Heart left ventricle (tissue), 13 donors: ENCODE data around the gene C15orf40.

Experiments
- CTCF ChIP-seq, 12 donors: fragments of 200-600 bp; sonication (generic) in 4 of 12; IDR thresholded peaks; one replicate each; pipeline versions ENCODE4 v1.5.0 to v1.8.0; 2018 to 2022; ENCODE audit warnings: antibody characterized with exemption in 12 of 12, mild to moderate bottlenecking in 5 of 12
- POLR2A ChIP-seq, 2 donors: fragments of 450-650 bp; IDR thresholded peaks; one replicate each; pipeline ENCODE4 v1.6.1; 2017; ENCODE audit warnings: antibody characterized with exemption in 2 of 2, mild to moderate bottlenecking in 2 of 2, moderate library complexity in 2 of 2
- donor health status: ischemic (EF 13 %, LVEDD 7.1; RV severe dilation, severe dysfunction).
- donor health status: DM: no; HTN: yes; CAD: no.
- donor health status: DM: no; HTN: no; CAD: no.
- donor health status: ischemic (EF 25% LVEDD 6.9; RV normal size, moderate dysfunction).
- donor health status: ischemic (EF 25% LVEDD 5.7; RV mildly dilated, moderate dysfunction).
- donor health status: ischemic (EF 35%, LVEDD 5.7; RV mildly dilated, moderate dysfunction).
- donor health status: nonischemic (EF 11% LVEDD 7.7; RV severe dilation, severe dysfunction).
- donor health status: DM: yes; HTN: yes; CAD: no.
- donor health status: PGD.
- donor health status: ischemic (EF 29% LVEDD 5.4; RV normal size, mild dysfunction).
- donor health status: nonischemic (EF 23%, LVEDD 6.1; RV moderate dilation, normal function).

DNA sequence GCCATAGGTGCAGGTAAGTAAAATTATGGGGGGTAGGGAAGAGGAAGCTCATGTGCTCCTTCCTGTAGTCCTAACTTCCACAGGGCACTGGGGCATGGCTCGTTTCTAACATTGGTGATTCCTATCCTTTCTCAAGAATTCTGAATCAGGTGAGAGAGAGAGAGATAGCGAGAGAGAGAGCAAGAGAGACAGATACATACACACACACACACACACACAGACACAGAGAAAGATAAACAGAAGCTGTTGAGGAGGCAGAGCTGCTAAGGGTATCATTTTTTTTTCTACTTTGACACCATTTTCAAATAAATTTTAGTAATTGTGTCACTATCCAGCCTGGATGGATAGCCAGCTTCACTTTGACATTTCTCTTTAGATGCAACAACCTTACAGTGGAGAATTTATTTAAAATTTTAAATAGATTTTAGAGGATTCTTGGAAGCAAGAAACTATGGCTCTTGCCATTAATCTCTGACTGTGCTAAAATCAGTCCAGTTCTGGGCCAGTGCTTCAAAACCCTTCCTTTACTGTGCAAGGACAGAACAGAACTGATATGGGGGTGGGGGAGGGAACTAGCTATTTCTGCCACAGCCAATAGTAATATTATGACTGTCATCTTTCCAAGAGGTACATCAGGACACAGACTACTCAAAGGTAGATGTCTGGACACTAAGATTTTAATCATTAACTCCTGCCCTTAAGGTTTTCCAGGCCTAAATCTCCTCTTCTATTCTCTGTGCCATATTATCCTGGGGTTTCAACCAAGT lies 40.0 kb downstream of the C15orf40 start:
- no peak for TF ChIP-seq POLR2A (IDR thresholded peaks at IDR 0.05)
- no peak for TF ChIP-seq CTCF (IDR thresholded peaks at IDR 0.05)
